Activated naive CD8-positive, alpha-beta T cell treated with anti-CD3 and anti-CD28 coated beads, Interleukin-2, amount 10 ng/mL, durations not matched to agents 7 days and 5 days (primary cell): ENCODE measurements around the gene SMTNL1. TPM values are rescaled to one million over a fixed set of nuclear protein-coding genes. Genes with fewer than 3 reads are reported as not detected.

Experiments
- ATAC-seq: fragments of 150-1000 bp; cut with Tn5 transposase; one replicate; pipeline ENCODE4 v1.10.0; 2021; ENCODE audit warnings: low read depth, moderate library complexity
- POLR2A ChIA-PET: fragments of 350-600 bp; sonication (Branson Sonifier 250); formaldehyde crosslinking; loops from one replicate; lab custom pipeline; 2021; ENCODE audit warnings: antibody characterized with exemption; lab: Charles Lee
- DNase-seq: peaks from one replicate; pipeline ENCODE4 v3.0.0; 2021
- H3K27ac Mint-ChIP-seq: one replicate; pipeline ENCODE4 v1.8.0; 2022; ENCODE audit warnings: mild to moderate bottlenecking, mixed read lengths
- H3K27me3 Mint-ChIP-seq: one replicate; pipeline ENCODE4 v1.8.0; 2022; ENCODE audit warnings: mild to moderate bottlenecking, moderate library complexity, mixed read lengths
- H3K36me3 Mint-ChIP-seq: one replicate; pipeline ENCODE4 v1.8.0; 2021; ENCODE audit warnings: mild to moderate bottlenecking, mixed read lengths
- H3K4me1 Mint-ChIP-seq: one replicate; pipeline ENCODE4 v1.8.0; 2021; ENCODE audit warnings: mixed read lengths
- H3K4me3 Mint-ChIP-seq: one replicate; pipeline ENCODE4 v1.8.0; 2022; ENCODE audit warnings: mild to moderate bottlenecking, moderate library complexity, mixed read lengths
- H3K9me3 Mint-ChIP-seq: one replicate; pipeline ENCODE4 v1.8.0; 2021; ENCODE audit warnings: mixed read lengths
- total RNA-seq, 2 experiments: library from RNA; stranded (reverse); gene quantifications; one replicate each; pipeline ENCODE4 v1.2.3, GENCODE V29; 2021

The SMTNL1 gene
- total RNA-seq, 2 experiments from 2014 or later: not detected

GRCh38 chr11:57499983-57500461 lies 37.4 kb upstream of the SMTNL1 start:
- Mint-ChIP-seq H3K27ac (peak overlapping the region; percentile 66), H3K36me3 (peaks cover 15% of the 10 kb centered on the region), H3K9me3 (no peaks in the 10 kb centered on the region), H3K4me1 (peaks cover 8% of the 10 kb centered on the region), H3K27me3 (no peaks in the 10 kb centered on the region), H3K4me3 (no peak overlapping the region)
- ATAC-seq (no peak), DNase-seq (no peak)
- POLR2A ChIA-PET: interaction anchor here (1.1 kb wide), 1 partner anchor 15 kb away, joined by 4 read pairs; the partner anchor contains the start of gene SLC43A1

- H3K9me3 Mint-ChIP-seq: no peaks in the 10 kb centered on the region
- H3K4me3 Mint-ChIP-seq: no peak overlapping the region
- peak overlapping the region; percentile 66 for H3K27ac Mint-ChIP-seq
- peaks cover 8% of the 10 kb centered on the region for H3K4me1 Mint-ChIP-seq
- ATAC-seq (no peak), DNase-seq (no peak)
- H3K27me3 Mint-ChIP-seq: no peaks in the 10 kb centered on the region
- H3K36me3 Mint-ChIP-seq: peaks cover 15% of the 10 kb centered on the region
- POLR2A ChIA-PET: interaction anchor here (1.1 kb wide), 1 partner anchor 15 kb away, joined by 4 read pairs; the partner anchor contains the start of gene SLC43A1
Observed at GRCh38 chr11:57500515-57500914, 36.9 kb upstream of the SMTNL1 start.

GRCh38 chr11:57500926-57501325 lies 36.5 kb upstream of the SMTNL1 start:
- ATAC-seq (no peak), DNase-seq (no peak)
- Mint-ChIP-seq H3K4me3 (no peak overlapping the region), H3K27ac (no peak overlapping the region), H3K4me1 (peaks cover 6% of the 10 kb centered on the region), H3K9me3 (no peaks in the 10 kb centered on the region), H3K27me3 (no peaks in the 10 kb centered on the region), H3K36me3 (peaks cover 15% of the 10 kb centered on the region)
- POLR2A ChIA-PET: interaction anchor here (1.1 kb wide), 1 partner anchor 14 kb away, joined by 4 read pairs; the partner anchor contains the start of gene SLC43A1

GRCh38 chr11:57501953-57502352 lies 35.4 kb upstream of the SMTNL1 start:
- Mint-ChIP-seq H3K36me3 (peaks cover 15% of the 10 kb centered on the region), H3K4me3 (no peak overlapping the region), H3K27me3 (no peaks in the 10 kb centered on the region), H3K9me3 (no peaks in the 10 kb centered on the region), H3K4me1 (peaks cover 6% of the 10 kb centered on the region), H3K27ac (no peak overlapping the region)
- DNase-seq: no peak
- ATAC-seq: no peak
- POLR2A ChIA-PET: interaction anchor here (0.7 to 1.3 kb wide), 3 partner anchors 9 to 12 kb away, joined by 3 to 4 read pairs (median 3); no protein-coding TSS in a partner anchor

- Mint-ChIP-seq H3K9me3 (no peaks in the 10 kb centered on the region), H3K27me3 (no peaks in the 10 kb centered on the region), H3K27ac (no peak overlapping the region), H3K4me3 (no peak overlapping the region), H3K36me3 (peaks cover 13% of the 10 kb centered on the region), H3K4me1 (peaks cover 6% of the 10 kb centered on the region)
- DNase-seq (no peak), ATAC-seq (no peak)
- POLR2A ChIA-PET: interaction anchor here (0.7 to 1.3 kb wide), 3 partner anchors 9 to 12 kb away, joined by 3 to 4 read pairs (median 3); no protein-coding TSS in a partner anchor
Observed at GRCh38 chr11:57502376-57502775, 35.0 kb upstream of the SMTNL1 start.

GRCh38 chr11:57502870-57503269 lies 34.5 kb upstream of the SMTNL1 start:
- POLR2A ChIA-PET: interaction anchor here (1.3 kb wide), 1 partner anchor 9 kb away, joined by 4 read pairs; no protein-coding TSS in a partner anchor
- Mint-ChIP-seq H3K9me3 (no peaks in the 10 kb centered on the region), H3K4me3 (no peak overlapping the region)

GRCh38 chr11:57504511-57504910 lies 32.9 kb upstream of the SMTNL1 start:
- Mint-ChIP-seq H3K4me1 (peaks cover 9% of the 10 kb centered on the region), H3K27ac (no peak overlapping the region), H3K27me3 (no peaks in the 10 kb centered on the region), H3K9me3 (no peaks in the 10 kb centered on the region), H3K4me3 (no peak overlapping the region), H3K36me3 (peaks cover 11% of the 10 kb centered on the region)
- DNase-seq: no peak
- ATAC-seq: no peak
- POLR2A ChIA-PET: no interaction called here

More at GRCh38 chr11:57502870-57503269, 34.5 kb upstream of the SMTNL1 start:
- H3K27ac Mint-ChIP-seq: no peak overlapping the region
- no peaks in the 10 kb centered on the region for H3K27me3 Mint-ChIP-seq
- H3K36me3 Mint-ChIP-seq: peaks cover 14% of the 10 kb centered on the region
- peaks cover 7% of the 10 kb centered on the region for H3K4me1 Mint-ChIP-seq
- DNase-seq (no peak), ATAC-seq (no peak)

- POLR2A ChIA-PET: no interaction called here
- Mint-ChIP-seq H3K4me3 (no peak overlapping the region), H3K9me3 (no peaks in the 10 kb centered on the region)
Observed at GRCh38 chr11:57506522-57506921, 30.9 kb upstream of the SMTNL1 start.

GRCh38 chr11:57508341-57509170 lies 28.8 kb upstream of the SMTNL1 start:
- POLR2A ChIA-PET: no interaction called here
- H3K4me3 Mint-ChIP-seq: no peak overlapping the region

More at GRCh38 chr11:57506522-57506921, 30.9 kb upstream of the SMTNL1 start:
- Mint-ChIP-seq H3K4me1 (peaks cover 8% of the 10 kb centered on the region), H3K27ac (no peak overlapping the region), H3K27me3 (no peaks in the 10 kb centered on the region), H3K36me3 (peaks cover 8% of the 10 kb centered on the region)
- DNase-seq (no peak), ATAC-seq (no peak)

GRCh38 chr11:57511741-57512430 lies 25.5 kb upstream of the SMTNL1 start:
- H3K4me3 Mint-ChIP-seq: no peak overlapping the region
- POLR2A ChIA-PET: interaction anchor here (1.0 to 1.1 kb wide), 2 partner anchors 10 to 18 kb away, joined by 3 read pairs; no protein-coding TSS in a partner anchor
- peaks cover 8% of the 10 kb centered on the region for H3K36me3 Mint-ChIP-seq
- no peaks in the 10 kb centered on the region for H3K9me3 Mint-ChIP-seq
- H3K27me3 Mint-ChIP-seq: no peaks in the 10 kb centered on the region
- ATAC-seq (no peak), DNase-seq (no peak)
- H3K4me1 Mint-ChIP-seq: peaks cover 36% of the 10 kb centered on the region
- peak overlapping the region; percentile 19 for H3K27ac Mint-ChIP-seq

More at GRCh38 chr11:57508341-57509170, 28.8 kb upstream of the SMTNL1 start:
- H3K27ac Mint-ChIP-seq: no peak overlapping the region
- H3K27me3 Mint-ChIP-seq: no peaks in the 10 kb centered on the region
- H3K36me3 Mint-ChIP-seq: peaks cover 8% of the 10 kb centered on the region
- ATAC-seq: no peak
- H3K4me1 Mint-ChIP-seq: peaks cover 25% of the 10 kb centered on the region
- H3K9me3 Mint-ChIP-seq: no peaks in the 10 kb centered on the region
- no peak for DNase-seq

GRCh38 chr11:57512646-57513451 lies 24.5 kb upstream of the SMTNL1 start:
- Mint-ChIP-seq H3K27ac (no peak overlapping the region), H3K9me3 (no peaks in the 10 kb centered on the region), H3K4me3 (no peak overlapping the region), H3K4me1 (peaks cover 36% of the 10 kb centered on the region), H3K36me3 (peaks cover 6% of the 10 kb centered on the region), H3K27me3 (no peaks in the 10 kb centered on the region)
- DNase-seq (no peak), ATAC-seq (no peak)
- POLR2A ChIA-PET: interaction anchor here (0.6 to 5.0 kb wide), 3 partner anchors 19 to 228 kb away, joined by 3 to 29 read pairs (median 4); partner anchors contain the start of gene SELENOH

GRCh38 chr11:57513452-57513795 lies 24.0 kb upstream of the SMTNL1 start:
- ATAC-seq: no peak
- POLR2A ChIA-PET: interaction anchor here (0.6 to 5.0 kb wide), 3 partner anchors 19 to 228 kb away, joined by 3 to 29 read pairs (median 4); partner anchors contain the start of gene SELENOH

More at GRCh38 chr11:57513452-57513795, 24.0 kb upstream of the SMTNL1 start:
- Mint-ChIP-seq H3K4me1 (peaks cover 36% of the 10 kb centered on the region), H3K36me3 (peaks cover 6% of the 10 kb centered on the region), H3K4me3 (peak overlapping the region; percentile 99), H3K27me3 (no peaks in the 10 kb centered on the region), H3K9me3 (no peaks in the 10 kb centered on the region), H3K27ac (peak overlapping the region; percentile 19)
- DNase-seq: no peak
